Cardiac muscle cell (in vitro differentiated cells and primary cell): ENCODE results near the gene SCAMP2. TPM values are rescaled to one million over a fixed set of nuclear protein-coding genes. Genes with fewer than 3 reads are reported as not detected.

Experiments
- DNase-seq, 2 donors: peaks; one replicate each; pipeline versions ENCODE4 v3.0.0 to v3.0.0-alpha.2; 2010 to 2017; ENCODE audit warnings: low read depth in 1 of 2, low spot score in 1 of 2
- H3K27ac ChIP-seq: fragments of 200-600 bp; sonication (generic); 2 replicates; pipeline ENCODE4 v1.5.1; 2016
- H3K27me3 ChIP-seq: fragments of 200-600 bp; sonication (generic); 2 replicates; pipeline ENCODE4 v1.6.0; 2016; ENCODE audit warnings: control low read depth
- H3K36me3 ChIP-seq: fragments of 200-600 bp; sonication (generic); 2 replicates; pipeline ENCODE4 v1.5.1; 2016; ENCODE audit warnings: control low read depth
- H3K4me1 ChIP-seq: fragments of 200-600 bp; sonication (generic); 2 replicates; pipeline ENCODE4 v1.8.1; 2017; ENCODE audit warnings: low read depth, mild to moderate bottlenecking, mixed run types
- H3K4me3 ChIP-seq: fragments of 200-600 bp; sonication (generic); 2 replicates; pipeline ENCODE4 v1.5.1; 2016; ENCODE audit warnings: mild to moderate bottlenecking
- H3K9me3 ChIP-seq: fragments of 200-600 bp; sonication (generic); 2 replicates; pipeline ENCODE4 v1.5.1; 2017; ENCODE audit warnings: low read depth, mild to moderate bottlenecking, control low read depth
- polyA plus RNA-seq: library from polyadenylated mRNA; unstranded; fragments of >200 nt; fragmentation: Nextera tagmentation; extraction: Ambion mirVana; gene quantifications from 2 replicates; pipeline ENCODE4 v1.2.1, GENCODE V29; 2016
- total RNA-seq: library from RNA; depleted of rRNA; stranded (reverse); fragments of >200 nt; gene quantifications from 2 replicates; pipeline ENCODE4 v1.2.3, GENCODE V29; 2016
- TF ChIP-seq, protein P1 (sequence below): IDR thresholded peaks from 2 replicates; pipeline ENCODE4 v1.5.1; 2012; ENCODE audit warnings: low read depth, mild to moderate bottlenecking, low read length

Gene SCAMP2
- total and polyA plus RNA-seq, 2 experiments from 2014 or later: 52.3 to 115 TPM

DNA sequence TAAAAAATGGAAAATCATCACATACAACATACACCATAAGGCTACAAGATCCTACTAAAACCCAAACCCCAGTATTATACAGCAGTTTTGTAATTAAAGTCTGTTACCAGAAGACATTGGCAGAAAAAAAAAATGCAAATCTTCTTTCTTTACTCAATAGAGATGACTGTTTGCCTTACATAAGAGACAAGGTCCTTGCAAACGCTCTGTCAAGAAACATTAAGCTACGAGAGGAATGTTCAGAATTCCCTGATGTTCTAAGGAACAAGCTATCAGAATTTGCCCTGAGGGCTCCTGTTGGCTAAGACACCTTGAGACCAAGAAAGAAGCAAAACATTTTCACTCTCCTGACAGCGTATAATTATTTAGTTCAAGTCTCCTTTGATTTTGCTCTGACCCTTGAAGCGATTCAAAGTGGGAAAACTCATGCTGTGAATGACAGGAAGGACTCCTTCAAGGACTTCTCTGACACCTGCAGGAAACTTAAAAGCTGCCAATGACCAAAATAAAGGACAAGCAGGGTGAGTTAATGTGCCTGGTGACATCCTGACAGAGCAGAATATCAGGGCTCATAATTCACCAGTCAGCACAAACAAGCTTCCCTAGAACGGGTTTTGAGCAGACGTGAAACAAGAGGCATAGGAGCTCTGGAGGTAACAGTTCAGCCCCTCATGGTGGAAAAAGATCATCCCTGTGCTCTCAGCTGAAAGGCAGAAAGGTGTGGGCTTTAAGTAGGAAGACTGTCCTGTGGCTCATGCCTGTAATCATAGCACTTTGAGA is 2.5 kb downstream of the SCAMP2 start:
- Histone ChIP-seq H3K4me3 (peak overlapping the region; percentile 1), H3K36me3 (no peaks in the 10 kb centered on the region), H3K9me3 (no peaks in the 10 kb centered on the region), H3K27me3 (no peaks in the 10 kb centered on the region), H3K27ac (peak overlapping the region; percentile 96), H3K4me1 (peaks cover 32% of the 10 kb centered on the region)
- TF ChIP-seq, protein P1, sequence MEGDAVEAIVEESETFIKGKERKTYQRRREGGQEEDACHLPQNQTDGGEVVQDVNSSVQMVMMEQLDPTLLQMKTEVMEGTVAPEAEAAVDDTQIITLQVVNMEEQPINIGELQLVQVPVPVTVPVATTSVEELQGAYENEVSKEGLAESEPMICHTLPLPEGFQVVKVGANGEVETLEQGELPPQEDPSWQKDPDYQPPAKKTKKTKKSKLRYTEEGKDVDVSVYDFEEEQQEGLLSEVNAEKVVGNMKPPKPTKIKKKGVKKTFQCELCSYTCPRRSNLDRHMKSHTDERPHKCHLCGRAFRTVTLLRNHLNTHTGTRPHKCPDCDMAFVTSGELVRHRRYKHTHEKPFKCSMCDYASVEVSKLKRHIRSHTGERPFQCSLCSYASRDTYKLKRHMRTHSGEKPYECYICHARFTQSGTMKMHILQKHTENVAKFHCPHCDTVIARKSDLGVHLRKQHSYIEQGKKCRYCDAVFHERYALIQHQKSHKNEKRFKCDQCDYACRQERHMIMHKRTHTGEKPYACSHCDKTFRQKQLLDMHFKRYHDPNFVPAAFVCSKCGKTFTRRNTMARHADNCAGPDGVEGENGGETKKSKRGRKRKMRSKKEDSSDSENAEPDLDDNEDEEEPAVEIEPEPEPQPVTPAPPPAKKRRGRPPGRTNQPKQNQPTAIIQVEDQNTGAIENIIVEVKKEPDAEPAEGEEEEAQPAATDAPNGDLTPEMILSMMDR: no peak
- DNase-seq: no peak

DNA sequence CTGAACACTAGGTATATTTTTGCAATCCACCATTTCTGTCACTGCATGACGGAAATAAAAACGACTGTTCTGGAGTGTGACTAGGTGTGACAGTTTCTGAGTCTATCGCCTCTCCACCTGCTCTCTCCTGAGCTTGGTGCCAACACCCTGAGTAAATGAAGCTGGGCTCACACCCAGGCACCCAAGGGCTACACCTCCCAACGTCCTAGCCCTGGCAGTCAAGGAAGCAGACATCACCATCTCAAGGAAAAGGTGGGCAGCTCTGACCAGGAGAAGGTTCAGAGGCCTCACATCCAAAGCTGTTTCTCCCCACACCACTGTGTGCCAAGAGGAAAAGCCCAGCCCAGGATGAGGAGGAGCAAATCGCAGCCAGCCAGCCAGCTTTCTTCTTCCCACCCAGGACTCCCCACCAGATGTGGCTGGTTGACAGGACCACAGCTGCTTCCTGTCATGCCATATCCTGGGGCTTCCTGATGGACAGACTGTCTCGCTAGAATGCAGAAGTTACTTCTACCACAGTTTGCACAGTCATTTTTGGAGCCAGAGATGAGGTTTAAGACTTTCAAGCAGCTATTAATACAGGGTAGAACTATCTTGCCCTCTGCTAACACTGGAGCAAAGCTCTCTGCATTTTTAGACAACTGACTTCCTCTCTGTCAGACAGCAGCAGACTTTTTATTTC is 3.3 kb downstream of the SCAMP2 start:
- H3K27me3 ChIP-seq: no peaks in the 10 kb centered on the region
- H3K27ac ChIP-seq: peak overlapping the region; percentile 96
- H3K4me1 ChIP-seq: peaks cover 32% of the 10 kb centered on the region
- no peaks in the 10 kb centered on the region for H3K9me3 ChIP-seq
- DNase-seq: peak in 1 of 2 donors; percentile 73
- TF ChIP-seq, protein P1: no peak
- H3K4me3 ChIP-seq: no peak overlapping the region
- no peaks in the 10 kb centered on the region for H3K36me3 ChIP-seq

DNA sequence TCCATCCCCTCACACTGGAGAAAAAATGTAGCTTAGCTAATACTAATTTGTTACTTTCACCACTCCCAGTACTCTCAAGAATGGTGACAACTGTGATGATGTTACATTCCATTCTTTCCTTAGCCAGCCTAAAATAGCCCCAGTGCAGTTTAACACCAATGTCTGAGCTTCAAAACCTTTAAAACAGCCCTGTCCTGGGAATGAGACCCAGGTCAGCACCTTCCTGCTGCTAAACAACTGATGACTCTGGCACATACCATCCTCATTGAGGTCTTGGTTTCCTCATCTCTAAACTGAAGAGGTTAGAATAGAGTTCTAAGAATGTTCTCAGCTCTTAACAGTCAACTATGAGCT is 3.8 kb downstream of the SCAMP2 start:
- DNase-seq: peak in 1 of 2 donors; percentile 73
- TF ChIP-seq, protein P1: no peak
- no peak overlapping the region for H3K4me3 ChIP-seq
- peaks cover 32% of the 10 kb centered on the region for H3K4me1 ChIP-seq
- no peaks in the 10 kb centered on the region for H3K36me3 ChIP-seq
- no peaks in the 10 kb centered on the region for H3K27me3 ChIP-seq
- peak overlapping the region; percentile 96 for H3K27ac ChIP-seq
- H3K9me3 ChIP-seq: no peaks in the 10 kb centered on the region

DNA sequence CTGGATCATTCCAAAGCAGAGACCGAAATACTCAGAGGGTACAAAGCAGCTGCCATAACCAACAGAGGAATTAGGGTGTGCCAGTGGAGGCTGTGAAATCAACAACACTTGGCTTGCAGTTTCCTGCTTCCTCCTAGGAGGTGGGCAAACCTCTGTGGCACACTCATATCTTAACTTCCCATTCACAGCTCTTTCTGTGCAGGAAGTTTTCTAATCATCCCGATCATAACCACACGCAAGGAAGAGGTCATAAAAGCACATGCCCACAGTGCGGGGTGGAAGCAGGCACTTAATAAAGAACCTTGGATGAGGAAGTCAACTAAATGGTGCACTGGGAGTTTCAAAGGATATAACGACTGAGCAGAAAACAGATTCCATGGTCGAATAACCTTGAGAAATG is 5.1 kb downstream of the SCAMP2 start:
- Histone ChIP-seq H3K27ac (no peak overlapping the region), H3K27me3 (no peaks in the 10 kb centered on the region), H3K36me3 (no peaks in the 10 kb centered on the region), H3K4me1 (peaks cover 28% of the 10 kb centered on the region), H3K4me3 (no peak overlapping the region), H3K9me3 (no peaks in the 10 kb centered on the region)
- DNase-seq: no peak
- TF ChIP-seq, protein P1: no peak

DNA sequence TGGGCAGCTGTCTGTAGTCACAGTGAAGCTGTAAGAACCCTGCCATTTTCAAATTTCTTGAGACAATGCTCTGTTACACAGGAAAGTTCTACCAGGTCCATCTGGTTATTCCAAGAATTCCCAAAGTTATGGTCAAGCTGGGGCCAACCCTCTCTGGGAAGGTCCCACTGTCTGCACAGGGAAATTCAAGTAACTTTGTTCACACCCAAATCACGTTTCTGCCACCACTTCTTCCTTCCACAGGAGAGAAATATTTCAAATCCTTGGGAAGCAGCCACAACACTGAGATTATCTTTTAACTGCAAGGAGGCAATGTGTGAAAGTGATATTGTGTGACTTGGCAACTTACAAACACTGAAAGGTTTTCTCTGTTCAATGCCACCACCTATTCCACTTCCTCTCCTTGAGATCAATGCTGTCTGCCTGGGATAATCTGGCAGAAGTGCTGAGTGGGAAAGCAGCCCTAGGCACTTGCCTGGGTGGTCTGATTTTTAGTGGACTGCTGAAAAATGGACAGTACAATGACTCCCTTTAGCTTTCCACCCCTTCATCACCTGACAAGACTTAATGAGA is 5.6 kb downstream of the SCAMP2 start:
- no peaks in the 10 kb centered on the region for H3K27me3 ChIP-seq
- H3K4me3 ChIP-seq: no peak overlapping the region
- no peaks in the 10 kb centered on the region for H3K9me3 ChIP-seq
- no peaks in the 10 kb centered on the region for H3K36me3 ChIP-seq
- DNase-seq: no peak
- peaks cover 28% of the 10 kb centered on the region for H3K4me1 ChIP-seq
- TF ChIP-seq, protein P1: no peak
- H3K27ac ChIP-seq: peak overlapping the region; percentile 32
